K562 (cell line): ENCODE measurements around the gene SEMA5A. TPM values are rescaled to one million over a fixed set of nuclear protein-coding genes. Genes with fewer than 3 reads are reported as not detected.

Experiments used
- ATAC-seq: fragments of 200-7000 bp; cut with Tn5 transposase; 3 replicates; pipeline ENCODE4 v1.9.1; 2020; ENCODE audit warnings: moderate library complexity
- BruUV-seq: library from RNA; stranded (reverse); fragments of 400-500 nt; replicated peaks from 2 replicates; lab custom pipeline; 2021; lab: Mats Ljungman, UMichigan
- CTCF ChIA-PET: fragments of 300-600 bp; formaldehyde crosslinking; extraction: SDS; loops from one replicate; lab custom pipeline; 2021; ENCODE audit warnings: low intra/inter-chr PET ratio; lab: Yijun Ruan, JAX
- POLR2A ChIA-PET: fragments of 300-600, 350-650 bp; sonication (Branson Sonifier 250); formaldehyde crosslinking; extraction: SDS; loops from one replicate; lab custom pipeline; 2021; ENCODE audit warnings: antibody characterized with exemption, inconsistent platforms; lab: Yijun Ruan, JAX
- DNase-seq, 4 experiments: peaks; one replicate each; pipeline versions ENCODE4 v3.0.0 to v3.0.0-alpha.2; 2011 to 2018; ENCODE audit warnings: low spot score in 3 of 4, mixed read lengths in 3 of 4; ENCODE audit errors: extremely low read depth in 1 of 4
- FAIRE-seq: peaks from 2 replicates; lab custom pipeline; 2011; peaks lifted over from hg19 to GRCh38; lab: Jason Lieb, UNC
- H2AFZ ChIP-seq: 2 replicates; pipeline ENCODE4 v1.6.0; 2011; ENCODE audit warnings: low read depth, low read length, control low read depth, inconsistent platforms
- H3K27ac ChIP-seq: fragments of 200-600 bp; 3 replicates; pipeline ENCODE4 v1.8.0; 2011; ENCODE audit warnings: low read depth, mild to moderate bottlenecking, control low read depth, inconsistent platforms, low read length, moderate library complexity, mixed read lengths; ENCODE audit errors: extremely low read depth
- H3K27me3 ChIP-seq, 2 experiments: fragments of 300-600 bp in 1 of 2; 2 replicates in 1 of 2; 3 replicates in 1 of 2; pipeline versions ENCODE4 v1.6.0 to v1.8.0; 2011; ENCODE audit warnings: inconsistent platforms in 2 of 2, low read length in 2 of 2, mild to moderate bottlenecking in 1 of 2, mixed read lengths in 1 of 2, moderate library complexity in 1 of 2; ENCODE audit not compliant: control insufficient read depth in 2 of 2, insufficient read depth in 2 of 2
- H3K36me3 ChIP-seq: fragments of 300-600 bp; 3 replicates; pipeline ENCODE4 v1.8.0; 2011; ENCODE audit warnings: mild to moderate bottlenecking, low read length, inconsistent platforms; ENCODE audit not compliant: control insufficient read depth, insufficient read depth
- H3K4me1 ChIP-seq, 2 experiments: fragments of 200-600 bp in 1 of 2; replicated peaks in 1 of 2; 2 replicates in 1 of 2; 3 replicates in 1 of 2; pipeline versions ENCODE4 v1.5.1 to v1.8.0; 2011; ENCODE audit warnings: inconsistent platforms in 2 of 2, low read length in 2 of 2, mild to moderate bottlenecking in 1 of 2, mixed read lengths in 1 of 2, moderate library complexity in 1 of 2; ENCODE audit not compliant: control insufficient read depth in 2 of 2, insufficient read depth in 2 of 2
- H3K4me2 ChIP-seq: 2 replicates; pipeline ENCODE4 v1.6.1; 2011; ENCODE audit warnings: low read length, control low read depth, inconsistent platforms, mixed read lengths; ENCODE audit not compliant: insufficient read depth
- H3K4me3 ChIP-seq: fragments of 200-600 bp; sonication (generic), shearing (Covaris generic); 2 replicates; pipeline ENCODE4 v1.5.1; 2016; ENCODE audit warnings: control low read depth, inconsistent platforms
- H3K79me2 ChIP-seq: fragments of 200-600 bp; 3 replicates; pipeline ENCODE4 v1.8.0; 2011; ENCODE audit warnings: low read length, inconsistent platforms; ENCODE audit not compliant: control insufficient read depth, insufficient read depth
- H3K9ac ChIP-seq, 2 experiments: 2 replicates each; pipeline versions ENCODE4 v1.6.0 to v1.6.1; 2011; ENCODE audit warnings: low read depth in 2 of 2, low read length in 2 of 2, control low read depth in 1 of 2, inconsistent platforms in 1 of 2, mild to moderate bottlenecking in 1 of 2, mixed read lengths in 1 of 2; ENCODE audit not compliant: insufficient read depth in 1 of 2
- H3K9me1 ChIP-seq: one replicate; pipeline ENCODE4 v1.6.0; 2011; ENCODE audit warnings: inconsistent platforms, mild to moderate bottlenecking, low read length, moderate library complexity; ENCODE audit not compliant: control insufficient read depth, insufficient read depth
- H3K9me3 ChIP-seq: replicated peaks from 2 replicates; pipeline ENCODE4 v1.5.1; 2011; ENCODE audit warnings: low read depth, low read length, inconsistent platforms; ENCODE audit not compliant: control insufficient read depth, insufficient read depth
- H4K20me1 ChIP-seq: replicated peaks from 2 replicates; pipeline ENCODE4 v1.6.1; 2011; ENCODE audit warnings: low read length, inconsistent platforms, mixed read lengths; ENCODE audit not compliant: control insufficient read depth, insufficient read depth
- BCL6 ChIP-seq: fragments of 250-450 bp; sonication (Bioruptor Pico); IDR thresholded peaks from 2 replicates; pipeline ENCODE4 v1.4.0; 2020
- BRF1 ChIP-seq: IDR thresholded peaks from 3 replicates; pipeline ENCODE4 v1.6.1; 2011; ENCODE audit warnings: borderline replicate concordance, mild to moderate bottlenecking; ENCODE audit not compliant: insufficient read length; ENCODE audit errors: extremely low read depth
- E2F4 ChIP-seq: sonication (generic); formaldehyde crosslinking; IDR thresholded peaks from 2 replicates; pipeline ENCODE4 v1.8.0; 2022; ENCODE audit warnings: mild to moderate bottlenecking, low read depth, missing genetic modification reagents
- PRDM10 ChIP-seq: fragments of 450-650 bp; IDR thresholded peaks from 2 replicates; pipeline ENCODE4 v1.6.1; 2018; ENCODE audit not compliant: partially characterized antibody
- SMAD4 ChIP-seq: fragments of 250-450 bp; sonication (Bioruptor Pico); conservative IDR thresholded peaks from 2 replicates; pipeline ENCODE4 v1.8.0; 2021; ENCODE audit warnings: inconsistent platforms, mild to moderate bottlenecking, moderate library complexity
- ZNF143 ChIP-seq: sonication (generic); formaldehyde crosslinking; IDR thresholded peaks from 2 replicates; pipeline ENCODE4 v1.9.0; 2022; ENCODE audit warnings: mild to moderate bottlenecking, missing genetic modification reagents
- WGBS: fragments of 100-300 bp; shearing (Covaris generic); methylation state at CpG from one replicate; pipeline ENCODE4 v1.1.6; 2016; ENCODE audit warnings: low coverage, mixed read lengths; ENCODE audit not compliant: insufficient coverage; ENCODE audit errors: missing lambda C conversion rate; 5-methylcytosine and 5-hydroxymethylcytosine counted together
- in situ Hi-C: fragments of 300-500 bp; cut with MboI; formaldehyde crosslinking; loops from 4 replicates; pipeline ENCODE4 v1.15.0; 2018; ENCODE audit warnings: inconsistent platforms, mixed read lengths
- intact Hi-C: fragments of 100-400 bp; cut with micrococcal nuclease; formaldehyde crosslinking; loops from 2 replicates; pipeline ENCODE4 v1.14.2; 2022
- polyA plus RNA-seq, 8 experiments: library from polyadenylated mRNA; depleted of rRNA in 4 of 8; stranded (reverse) in 5 of 8; unstranded in 3 of 8; fragments of >200 nt; fragmentation: Nextera tagmentation in 2 of 8; fragmentation: Illumina TruSeq in 1 of 8; extraction: Ambion mirVana in 2 of 8; extraction: Trizol in 1 of 8; gene quantifications; 2 replicates each; pipeline versions ENCODE4 v1.2.1 to v1.2.3, GENCODE V29; 2011 to 2014; ENCODE audit warnings: inconsistent platforms in 1 of 8, missing spikeins in 1 of 8
- total RNA-seq, 7 experiments: library from RNA; depleted of rRNA in 6 of 7; stranded (reverse); fragments of >200 nt in 6 of 7; fragmentation: Illumina TruSeq in 2 of 7; extraction: Trizol in 2 of 7; gene quantifications; 2 replicates each; pipeline versions ENCODE4 v1.2.1 to v1.2.3, GENCODE V29; 2011 to 2021; ENCODE audit warnings: low replicate concordance in 1 of 7

SEMA5A gene
- total and polyA plus RNA-seq, 9 of the 15 experiments (the other 6 are each of a cell fraction or from before 2014, with no cell fraction given), result 0.02 TPM; not detected in 8

GRCh38 chr5:9192266-9192665 is 353.6 kb downstream of the SEMA5A start:
- Histone ChIP-seq H2AFZ (no peak overlapping the region), H4K20me1 (no peaks in the 10 kb centered on the region), H3K9me1 (no peaks in the 10 kb centered on the region), H3K27ac (no peak overlapping the region), H3K27me3 (no peaks in the 10 kb centered on the region), H3K79me2 (no peaks in the 10 kb centered on the region), H3K36me3 (no peaks in the 10 kb centered on the region), H3K9me3 (no peaks in the 10 kb centered on the region), H3K4me1 (no peaks in the 10 kb centered on the region), H3K9ac (no peak overlapping the region), H3K4me2 (no peak overlapping the region), H3K4me3 (no peak overlapping the region)
- DNase-seq, result no peak
- intact Hi-C loops (no loop called here), in situ Hi-C loops (no loop called here)
- no peak for FAIRE-seq
- TF ChIP-seq ZNF143 (CRISPR knock-in tag) (no peak), PRDM10 (no peak), BCL6 (no peak), SMAD4 (CRISPR knock-in tag) (no peak), E2F4 (CRISPR knock-in tag) (no peak), BRF1 (no peak)
- BruUV-seq, result no TSS peak
- ATAC-seq, result no peak
- WGBS, result 5% methylated on average over 2 of the region's 2 CpGs
- POLR2A ChIA-PET, result no interaction called here
- CTCF ChIA-PET, result no interaction called here
